ENCODE measurements around the gene PLA2G4F. TPM values are rescaled to one million over a fixed set of nuclear protein-coding genes. Genes with fewer than 3 reads are reported as not detected.

PLA2G4F gene
- polyA plus RNA-seq, 3 donors from 2014 or later, result not detected

GRCh38 chr15:42139596-42139995, 16.8 kb downstream of the PLA2G4F start:
- no peaks in the 10 kb centered on the region for H3K4me1 Mint-ChIP-seq
- H3K4me3 Mint-ChIP-seq, result no peak overlapping the region
- peaks cover 0 to 7% (median 5%) of the 10 kb centered on the region in 3 donors for H3K27me3 Mint-ChIP-seq (ENCODE audit: low read depth in 3 of 3)
- H3K36me3 Mint-ChIP-seq, result no peaks in the 10 kb centered on the region
- no peaks in the 10 kb centered on the region for H3K9me3 Mint-ChIP-seq
- no peak overlapping the region for H3K27ac Mint-ChIP-seq
- DNase-seq, result no peak

GRCh38 chr15:42138968-42139386, 17.5 kb downstream of the PLA2G4F start:
- Mint-ChIP-seq H3K9me3 (no peaks in the 10 kb centered on the region), H3K36me3 (no peaks in the 10 kb centered on the region), H3K4me1 (no peaks in the 10 kb centered on the region), H3K27ac (no peak overlapping the region), H3K4me3 (no peak overlapping the region), H3K27me3 (ENCODE audit: low read depth in 3 of 3) (peaks cover 0 to 5% (median 5%) of the 10 kb centered on the region in 3 donors)
- DNase-seq, result no peak

- Mint-ChIP-seq H3K9me3 (no peaks in the 10 kb centered on the region), H3K27me3 (ENCODE audit: low read depth in 3 of 3) (peaks cover 0 to 5% (median 5%) of the 10 kb centered on the region in 3 donors), H3K27ac (no peak overlapping the region), H3K4me1 (no peaks in the 10 kb centered on the region), H3K36me3 (no peaks in the 10 kb centered on the region), H3K4me3 (no peak overlapping the region)
- DNase-seq, result no peak
These were observed 18.0 kb downstream of the PLA2G4F start for GRCh38 chr15:42138411-42138810.

GRCh38 chr15:42137461-42138261, 18.8 kb downstream of the PLA2G4F start:
- peak in 1 of 3 donors; percentile 4 for DNase-seq
- Mint-ChIP-seq H3K27me3 (ENCODE audit: low read depth in 3 of 3) (peaks cover 0 to 5% (median 5%) of the 10 kb centered on the region in 3 donors), H3K4me1 (no peaks in the 10 kb centered on the region), H3K27ac (no peak overlapping the region), H3K9me3 (no peaks in the 10 kb centered on the region), H3K36me3 (no peaks in the 10 kb centered on the region), H3K4me3 (no peak overlapping the region)

- H3K9me3 Mint-ChIP-seq, result no peaks in the 10 kb centered on the region
- H3K27me3 Mint-ChIP-seq (ENCODE audit: low read depth in 3 of 3), result peaks cover 0 to 7% (median 5%) of the 10 kb centered on the region in 3 donors
- no peak overlapping the region for H3K4me3 Mint-ChIP-seq
- H3K36me3 Mint-ChIP-seq, result no peaks in the 10 kb centered on the region
- DNase-seq, result no peak
- no peaks in the 10 kb centered on the region for H3K4me1 Mint-ChIP-seq
- H3K27ac Mint-ChIP-seq, result no peak overlapping the region
These were observed 19.9 kb downstream of the PLA2G4F start for GRCh38 chr15:42136513-42136912.

- Mint-ChIP-seq H3K36me3 (no peaks in the 10 kb centered on the region), H3K4me3 (no peak overlapping the region), H3K9me3 (no peaks in the 10 kb centered on the region), H3K27ac (no peak overlapping the region), H3K27me3 (ENCODE audit: low read depth in 3 of 3) (peaks cover 0 to 10% (median 5%) of the 10 kb centered on the region in 3 donors), H3K4me1 (no peaks in the 10 kb centered on the region)
- no peak for DNase-seq
These were observed 21.1 kb downstream of the PLA2G4F start for GRCh38 chr15:42135351-42135750.

- no peak for DNase-seq
- Mint-ChIP-seq H3K27ac (no peak overlapping the region), H3K4me3 (no peak overlapping the region), H3K4me1 (no peaks in the 10 kb centered on the region), H3K9me3 (no peaks in the 10 kb centered on the region), H3K36me3 (no peaks in the 10 kb centered on the region), H3K27me3 (ENCODE audit: low read depth in 3 of 3) (peaks cover 0 to 12% (median 3%) of the 10 kb centered on the region in 3 donors)
These were observed 21.7 kb downstream of the PLA2G4F start for GRCh38 chr15:42134617-42135245.

- no peaks in the 10 kb centered on the region for H3K9me3 Mint-ChIP-seq
- no peaks in the 10 kb centered on the region for H3K4me1 Mint-ChIP-seq
- H3K27me3 Mint-ChIP-seq (ENCODE audit: low read depth in 3 of 3), result peaks cover 0 to 12% (median 3%) of the 10 kb centered on the region in 3 donors
- H3K4me3 Mint-ChIP-seq, result no peak overlapping the region
- H3K36me3 Mint-ChIP-seq, result no peaks in the 10 kb centered on the region
- DNase-seq, result no peak
- H3K27ac Mint-ChIP-seq, result no peak overlapping the region
These were observed 22.4 kb downstream of the PLA2G4F start for GRCh38 chr15:42133886-42134502.

- Mint-ChIP-seq H3K27ac (no peak overlapping the region), H3K4me3 (no peak overlapping the region), H3K27me3 (ENCODE audit: low read depth in 3 of 3) (peaks cover 0 to 12% (median 3%) of the 10 kb centered on the region in 3 donors), H3K36me3 (no peaks in the 10 kb centered on the region), H3K9me3 (no peaks in the 10 kb centered on the region), H3K4me1 (no peaks in the 10 kb centered on the region)
- no peak for DNase-seq
These were observed 23.1 kb downstream of the PLA2G4F start for GRCh38 chr15:42133356-42133755.

- H3K27ac Mint-ChIP-seq, result no peak overlapping the region
These were observed 24.3 kb downstream of the PLA2G4F start for GRCh38 chr15:42131826-42132806.

GRCh38 chr15:42131006-42131405, 25.4 kb downstream of the PLA2G4F start:
- H3K27ac Mint-ChIP-seq, result no peak overlapping the region
- H3K27me3 Mint-ChIP-seq (ENCODE audit: low read depth in 3 of 3), result peaks cover 2 to 12% (median 5%) of the 10 kb centered on the region in 3 donors
- H3K4me3 Mint-ChIP-seq, result no peak overlapping the region
- no peaks in the 10 kb centered on the region for H3K36me3 Mint-ChIP-seq
- no peaks in the 10 kb centered on the region for H3K9me3 Mint-ChIP-seq
- DNase-seq, result no peak
- H3K4me1 Mint-ChIP-seq, result no peaks in the 10 kb centered on the region

More at GRCh38 chr15:42131826-42132806, 24.3 kb downstream of the PLA2G4F start:
- Mint-ChIP-seq H3K4me1 (no peaks in the 10 kb centered on the region), H3K4me3 (no peak overlapping the region), H3K27me3 (ENCODE audit: low read depth in 3 of 3) (peaks cover 2 to 14% (median 5%) of the 10 kb centered on the region in 3 donors), H3K36me3 (no peaks in the 10 kb centered on the region), H3K9me3 (no peaks in the 10 kb centered on the region)
- DNase-seq, result no peak

- H3K4me3 Mint-ChIP-seq, result no peak overlapping the region
- no peak overlapping the region for H3K27ac Mint-ChIP-seq
- H3K9me3 Mint-ChIP-seq, result no peaks in the 10 kb centered on the region
- H3K36me3 Mint-ChIP-seq, result no peaks in the 10 kb centered on the region
- H3K4me1 Mint-ChIP-seq, result no peaks in the 10 kb centered on the region
- H3K27me3 Mint-ChIP-seq (ENCODE audit: low read depth in 3 of 3), result peaks cover 2 to 10% (median 3%) of the 10 kb centered on the region in 3 donors
- DNase-seq, result no peak
These were observed 26.0 kb downstream of the PLA2G4F start for GRCh38 chr15:42130246-42130986.

- Mint-ChIP-seq H3K36me3 (no peaks in the 10 kb centered on the region), H3K9me3 (no peaks in the 10 kb centered on the region), H3K4me1 (no peaks in the 10 kb centered on the region), H3K27ac (no peak overlapping the region), H3K27me3 (ENCODE audit: low read depth in 3 of 3) (peaks cover 2 to 8% (median 2%) of the 10 kb centered on the region in 3 donors), H3K4me3 (no peak overlapping the region)
- DNase-seq, result no peak
These were observed 27.1 kb downstream of the PLA2G4F start for GRCh38 chr15:42129364-42129763.

All from immature natural killer cell (primary cell).